ENCODE measurements around the gene TCF4. TPM values are rescaled to one million over a fixed set of nuclear protein-coding genes. Genes with fewer than 3 reads are reported as not detected.

Gene TCF4
- total RNA-seq, 2 experiments from 2014 or later: 75.9 to 76.0 TPM

DNA sequence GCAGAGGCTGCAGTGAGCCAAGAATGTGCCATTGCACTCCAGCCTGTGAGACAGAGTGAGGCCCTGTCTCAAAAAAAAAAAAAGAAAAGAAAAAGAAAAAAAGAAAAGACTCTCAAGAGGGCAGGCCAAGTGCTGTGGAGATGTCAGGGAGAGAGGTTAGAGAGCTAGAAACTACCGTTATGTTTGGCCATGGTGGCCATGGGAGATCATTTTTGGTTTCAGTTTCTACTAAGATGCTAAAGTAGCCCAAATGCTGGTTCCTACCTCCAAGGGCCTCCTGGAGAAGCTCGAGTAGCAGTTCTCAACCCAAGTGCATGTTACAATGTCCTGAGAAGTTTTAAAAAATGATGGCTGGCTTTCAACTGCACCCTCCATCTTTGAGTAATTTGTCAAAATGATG lies 47.4 kb upstream of the TCF4 start:
- Histone ChIP-seq H3K4me3 (ENCODE audit: low read depth, low read length, poor library complexity, severe bottlenecking) (no peak overlapping the region), H3K4me2 (ENCODE audit: low read length) (no peak overlapping the region), H2AFZ (ENCODE audit: low read length) (no peak overlapping the region), H3K79me2 (ENCODE audit: insufficient read depth, low read depth, low read length) (no peaks in the 10 kb centered on the region), H4K20me1 (ENCODE audit: insufficient read depth, low read length) (no peaks in the 10 kb centered on the region), H3K27ac (ENCODE audit: low read depth, low read length, poor library complexity, severe bottlenecking) (no peak overlapping the region), H3K4me1 (ENCODE audit: insufficient read depth, low read length, poor library complexity, severe bottlenecking) (no peaks in the 10 kb centered on the region), H3K36me3 (ENCODE audit: insufficient read depth, low read length) (no peaks in the 10 kb centered on the region), H3K9me3 (ENCODE audit: low read length) (no peaks in the 10 kb centered on the region), H3K9me2 (ENCODE audit: insufficient read depth, low read length) (no peaks in the 10 kb centered on the region)
- ChIA-PET POLR2A (interaction anchor here (0.7 kb wide), 1 partner anchor 385 kb away, joined by 3 read pairs; no protein-coding TSS in a partner anchor), CTCF (ENCODE audit: unreplicated experiment) (no interaction called here)
- intact Hi-C loops (cut with micrococcal nuclease; ENCODE audit: unreplicated experiment): no loop called here
- BruUV-seq (replicated peaks): no TSS peak
- no peak for DNase-seq (ENCODE audit: low spot score)
- TF ChIP-seq, protein P1, sequence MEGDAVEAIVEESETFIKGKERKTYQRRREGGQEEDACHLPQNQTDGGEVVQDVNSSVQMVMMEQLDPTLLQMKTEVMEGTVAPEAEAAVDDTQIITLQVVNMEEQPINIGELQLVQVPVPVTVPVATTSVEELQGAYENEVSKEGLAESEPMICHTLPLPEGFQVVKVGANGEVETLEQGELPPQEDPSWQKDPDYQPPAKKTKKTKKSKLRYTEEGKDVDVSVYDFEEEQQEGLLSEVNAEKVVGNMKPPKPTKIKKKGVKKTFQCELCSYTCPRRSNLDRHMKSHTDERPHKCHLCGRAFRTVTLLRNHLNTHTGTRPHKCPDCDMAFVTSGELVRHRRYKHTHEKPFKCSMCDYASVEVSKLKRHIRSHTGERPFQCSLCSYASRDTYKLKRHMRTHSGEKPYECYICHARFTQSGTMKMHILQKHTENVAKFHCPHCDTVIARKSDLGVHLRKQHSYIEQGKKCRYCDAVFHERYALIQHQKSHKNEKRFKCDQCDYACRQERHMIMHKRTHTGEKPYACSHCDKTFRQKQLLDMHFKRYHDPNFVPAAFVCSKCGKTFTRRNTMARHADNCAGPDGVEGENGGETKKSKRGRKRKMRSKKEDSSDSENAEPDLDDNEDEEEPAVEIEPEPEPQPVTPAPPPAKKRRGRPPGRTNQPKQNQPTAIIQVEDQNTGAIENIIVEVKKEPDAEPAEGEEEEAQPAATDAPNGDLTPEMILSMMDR (conservative IDR thresholded peaks at IDR 0.05; ENCODE audit: low read length): no peak

DNA sequence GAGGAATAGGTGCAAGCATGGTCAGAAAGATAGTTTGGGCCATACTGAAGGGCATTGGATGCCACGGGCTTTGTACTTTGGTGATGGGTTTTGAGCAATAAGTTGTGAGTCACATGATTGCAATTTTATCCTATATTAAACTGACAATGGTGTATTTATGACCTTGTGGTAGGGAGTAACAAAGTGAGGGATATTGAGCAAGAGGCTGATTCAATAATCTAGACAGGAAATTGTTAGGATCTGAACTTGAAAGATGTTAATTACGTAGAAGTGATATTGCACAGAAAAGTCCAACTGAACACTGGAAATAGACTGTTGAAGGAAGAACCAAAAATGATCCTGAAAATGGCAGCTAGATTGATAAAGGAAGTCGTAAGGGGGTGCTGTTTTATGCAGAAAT lies 46.6 kb upstream of the TCF4 start:
- intact Hi-C loops (cut with micrococcal nuclease; ENCODE audit: unreplicated experiment): no loop called here
- H2AFZ ChIP-seq (ENCODE audit: low read length): no peak overlapping the region
- no TSS peak for BruUV-seq (replicated peaks)
- no peaks in the 10 kb centered on the region for H3K9me2 ChIP-seq (ENCODE audit: insufficient read depth, low read length)
- DNase-seq (ENCODE audit: low spot score): no peak
- no peak for TF ChIP-seq EZH2phosphoT487 (IDR thresholded peaks at IDR 0.05; ENCODE audit: borderline replicate concordance, low read depth, low read length)
- TF ChIP-seq, protein P1 (conservative IDR thresholded peaks at IDR 0.05; ENCODE audit: low read length): no peak
- H3K27ac ChIP-seq (ENCODE audit: low read depth, low read length, poor library complexity, severe bottlenecking): no peak overlapping the region
- no peaks in the 10 kb centered on the region for H3K9me3 ChIP-seq (ENCODE audit: low read length)
- H3K4me1 ChIP-seq (ENCODE audit: insufficient read depth, low read length, poor library complexity, severe bottlenecking): no peaks in the 10 kb centered on the region
- H4K20me1 ChIP-seq (ENCODE audit: insufficient read depth, low read length): no peaks in the 10 kb centered on the region
- ChIA-PET POLR2A (interaction anchor here (0.7 kb wide), 1 partner anchor 715 kb away, joined by 3 read pairs; no protein-coding TSS in a partner anchor), CTCF (ENCODE audit: unreplicated experiment) (no interaction called here)
- no peak overlapping the region for H3K4me2 ChIP-seq (ENCODE audit: low read length)
- H3K36me3 ChIP-seq (ENCODE audit: insufficient read depth, low read length): no peaks in the 10 kb centered on the region
- H3K4me3 ChIP-seq (ENCODE audit: low read depth, low read length, poor library complexity, severe bottlenecking): no peak overlapping the region
- no peaks in the 10 kb centered on the region for H3K79me2 ChIP-seq (ENCODE audit: insufficient read depth, low read depth, low read length)

DNA sequence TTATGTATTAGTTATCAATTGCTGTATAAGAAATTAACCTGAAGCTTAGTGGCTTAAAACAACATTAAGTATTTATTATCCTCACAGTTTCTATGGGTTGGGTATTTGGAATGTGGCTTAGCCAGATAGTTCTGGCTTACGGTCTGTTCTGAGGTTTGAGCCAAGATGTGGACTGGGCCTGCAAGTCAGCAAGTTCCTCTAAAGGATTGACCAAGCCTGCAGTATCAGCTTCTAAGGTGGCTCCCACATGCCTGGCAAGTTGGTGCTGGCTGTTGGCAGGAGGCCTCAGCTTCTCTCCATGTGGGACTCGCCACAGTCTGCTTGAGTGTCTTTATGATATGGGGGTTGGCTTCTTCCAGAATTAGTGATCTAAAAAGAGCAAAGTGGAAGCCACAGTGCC lies 45.0 kb upstream of the TCF4 start:
- no peak overlapping the region for H3K27ac ChIP-seq (ENCODE audit: low read depth, low read length, poor library complexity, severe bottlenecking)
- TF ChIP-seq EZH2phosphoT487 (IDR thresholded peaks at IDR 0.05; ENCODE audit: borderline replicate concordance, low read depth, low read length): no peak
- TF ChIP-seq, protein P1 (conservative IDR thresholded peaks at IDR 0.05; ENCODE audit: low read length): no peak
- H3K36me3 ChIP-seq (ENCODE audit: insufficient read depth, low read length): no peaks in the 10 kb centered on the region
- no peak overlapping the region for H2AFZ ChIP-seq (ENCODE audit: low read length)
- no peak overlapping the region for H3K4me3 ChIP-seq (ENCODE audit: low read depth, low read length, poor library complexity, severe bottlenecking)
- no peaks in the 10 kb centered on the region for H3K4me1 ChIP-seq (ENCODE audit: insufficient read depth, low read length, poor library complexity, severe bottlenecking)
- no peaks in the 10 kb centered on the region for H4K20me1 ChIP-seq (ENCODE audit: insufficient read depth, low read length)
- no peak for DNase-seq (ENCODE audit: low spot score)
- no peaks in the 10 kb centered on the region for H3K79me2 ChIP-seq (ENCODE audit: insufficient read depth, low read depth, low read length)
- no peaks in the 10 kb centered on the region for H3K9me3 ChIP-seq (ENCODE audit: low read length)
- ChIA-PET POLR2A (no interaction called here), CTCF (ENCODE audit: unreplicated experiment) (no interaction called here)
- intact Hi-C loops (cut with micrococcal nuclease; ENCODE audit: unreplicated experiment): no loop called here
- no peak overlapping the region for H3K4me2 ChIP-seq (ENCODE audit: low read length)
- no TSS peak for BruUV-seq (replicated peaks)
- no peaks in the 10 kb centered on the region for H3K9me2 ChIP-seq (ENCODE audit: insufficient read depth, low read length)

Measured in OCI-LY7 (cell line).